C1 segment of cervical spinal cord (tissue), 14 donors: ENCODE results near the gene SORCS1.

Experiments
- DNase-seq, 14 donors: peaks; one replicate each; lab custom pipeline; 2025; lab: John Stamatoyannopoulos, UW

The SORCS1 gene

DNA sequence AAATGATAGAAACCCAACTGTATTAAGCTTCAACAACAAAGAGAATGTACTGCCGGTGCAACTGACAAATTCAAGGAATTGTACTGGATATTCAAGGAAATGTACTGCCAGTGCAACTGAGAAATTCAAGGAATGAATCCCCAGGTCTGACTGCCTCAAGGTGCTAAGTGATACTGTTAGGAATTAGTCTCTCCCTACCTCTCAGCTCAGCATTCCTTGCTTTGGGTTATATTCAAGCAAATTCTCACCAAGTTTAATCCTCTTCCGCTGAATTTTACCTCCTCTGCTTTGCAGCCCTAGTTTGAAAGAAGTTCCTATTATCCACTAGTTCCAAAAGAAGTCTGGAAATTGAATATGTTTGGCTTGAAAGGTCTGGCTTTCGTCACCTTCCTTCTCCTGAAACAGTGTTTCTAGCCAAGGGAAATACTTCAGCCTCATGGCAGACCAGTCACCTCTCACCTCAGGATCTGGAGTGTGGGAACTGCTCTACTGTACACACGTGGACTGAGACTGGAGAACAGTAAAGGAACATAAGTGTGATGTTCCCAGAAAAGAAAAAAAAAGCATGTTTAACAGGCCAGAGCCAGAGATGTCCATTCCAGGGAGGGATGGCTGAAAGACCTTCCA, 60.4 kb downstream of the SORCS1 start:
- DNase-seq = no peak

DNA sequence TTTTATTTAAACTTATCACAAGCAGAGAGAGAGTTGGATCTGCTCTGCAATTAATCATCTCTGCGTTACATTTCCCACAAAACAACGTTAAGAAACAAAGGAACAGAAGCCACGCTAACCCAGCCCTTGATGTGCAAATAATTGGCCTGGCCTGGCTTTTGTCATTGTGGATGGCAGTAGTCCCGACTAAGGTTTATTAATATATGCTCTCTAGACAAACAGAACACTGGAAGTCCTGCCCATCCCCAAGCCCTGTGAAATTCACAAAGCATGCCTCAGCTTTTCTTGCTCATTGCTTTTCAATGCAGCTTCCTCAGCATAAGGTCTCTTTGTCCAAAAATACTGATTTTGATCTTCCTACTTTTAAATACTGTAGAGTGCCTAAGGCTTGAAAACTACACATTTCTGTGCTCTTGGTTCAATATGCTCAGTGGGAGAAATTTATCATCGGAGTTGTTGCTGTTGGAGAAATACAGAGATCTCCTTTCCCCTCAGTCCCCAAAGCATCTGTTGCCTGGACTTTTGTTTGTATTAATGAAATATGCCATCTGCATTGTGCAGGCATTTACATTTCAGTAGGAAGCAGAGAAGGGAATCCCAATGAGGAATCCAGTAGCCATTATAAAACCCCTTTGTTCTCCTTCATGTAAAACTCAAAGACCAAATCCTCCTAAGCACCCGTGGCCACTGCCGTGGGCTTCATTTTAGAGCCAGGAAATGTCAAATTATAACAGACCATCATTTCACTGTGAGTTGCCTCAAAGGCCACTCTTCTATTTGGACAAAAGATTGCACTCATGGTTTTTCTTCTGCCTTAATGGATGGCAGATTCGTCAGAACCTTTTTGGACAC, 61.1 kb downstream of the SORCS1 start:
- no peak for DNase-seq

DNA sequence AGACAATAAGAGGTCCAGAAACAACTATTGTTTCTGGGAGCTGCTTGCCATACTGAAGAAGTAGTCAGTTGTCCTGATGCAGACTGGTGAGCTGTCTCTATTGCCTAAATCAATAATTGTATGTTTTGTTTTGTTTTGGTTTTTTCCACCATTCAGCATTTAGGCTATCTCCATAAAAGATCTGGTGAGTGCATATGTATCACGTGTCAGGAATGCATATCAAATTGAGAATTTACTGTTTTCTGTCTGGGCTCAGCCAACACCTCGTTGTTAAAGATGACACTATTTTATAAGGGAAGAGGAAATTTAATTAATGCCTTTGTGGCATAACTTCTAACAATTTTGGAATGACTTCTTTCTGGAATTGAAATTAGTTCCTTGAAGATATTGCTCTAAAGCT, 66.2 kb downstream of the SORCS1 start:
- no peak for DNase-seq

DNA sequence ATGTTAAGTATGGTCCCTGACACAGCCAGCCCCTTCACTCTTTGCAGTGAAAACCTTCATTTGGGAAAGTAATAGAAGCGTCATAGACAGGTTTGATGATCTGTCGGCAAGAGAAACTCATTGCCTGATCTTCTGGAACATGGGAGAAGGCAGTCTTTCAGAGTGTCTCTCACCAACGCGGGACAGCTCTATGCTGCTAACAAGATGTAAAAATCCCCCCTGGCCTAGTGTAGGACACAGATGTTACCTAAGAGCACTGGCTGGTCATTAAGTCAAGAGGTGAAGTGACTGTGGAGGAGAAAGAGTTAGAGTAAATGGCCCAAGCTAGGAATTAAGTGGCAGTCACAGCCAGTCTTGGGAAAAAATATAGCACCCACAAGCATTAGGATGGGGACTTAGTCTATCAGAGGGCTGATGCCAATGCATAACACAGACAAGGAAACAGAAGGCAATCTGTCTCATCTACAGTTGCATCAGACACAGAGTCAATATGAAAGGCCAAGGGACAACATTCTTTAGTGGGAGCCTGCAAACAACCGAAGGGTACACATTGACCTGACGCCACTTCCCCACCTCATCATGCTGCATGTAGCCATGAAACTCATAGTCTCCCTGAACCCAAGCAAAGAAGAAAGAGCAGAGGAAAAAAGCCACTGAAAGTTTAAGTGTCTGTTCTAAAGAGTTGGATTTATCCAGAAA, 69.5 kb downstream of the SORCS1 start:
- DNase-seq = no peak

DNA sequence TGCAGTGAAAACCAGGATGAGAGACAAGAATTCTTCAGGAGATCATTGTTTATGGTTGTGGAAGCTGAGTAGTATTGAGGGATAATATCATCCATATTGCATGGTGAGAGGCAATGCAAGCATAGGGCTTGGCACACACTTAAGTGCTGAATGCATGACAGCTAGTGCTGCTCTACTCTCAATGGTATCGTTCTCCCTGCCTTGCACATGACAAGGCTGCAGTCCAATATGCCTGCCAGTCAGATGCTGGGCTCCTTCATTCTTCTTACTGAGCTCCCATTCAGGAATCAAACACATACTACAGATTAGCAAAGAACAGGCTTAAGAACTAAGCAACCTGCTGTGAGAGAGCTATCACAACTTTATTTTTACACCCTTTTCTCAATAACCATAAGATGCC, 72.2 kb downstream of the SORCS1 start:
- no peak for DNase-seq

DNA sequence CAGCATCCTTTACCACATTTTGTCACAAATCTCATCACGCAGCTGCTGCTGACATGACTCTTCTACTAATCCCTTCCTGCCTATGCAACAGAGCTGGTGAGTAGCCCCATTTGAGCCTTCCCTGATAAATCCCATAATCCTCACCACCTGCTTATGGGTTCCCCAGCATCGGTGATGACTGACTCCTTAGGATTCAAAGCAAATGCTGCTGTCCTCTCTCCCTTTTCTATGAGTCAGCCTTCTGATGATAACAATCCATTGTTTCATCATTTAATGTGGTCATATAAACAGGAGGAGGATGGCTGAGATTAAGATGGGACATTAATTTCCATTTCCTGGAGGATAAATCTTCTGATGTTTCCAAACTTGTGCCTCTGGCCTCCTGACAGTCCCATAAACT, 73.4 kb downstream of the SORCS1 start:
- no peak for DNase-seq

DNA sequence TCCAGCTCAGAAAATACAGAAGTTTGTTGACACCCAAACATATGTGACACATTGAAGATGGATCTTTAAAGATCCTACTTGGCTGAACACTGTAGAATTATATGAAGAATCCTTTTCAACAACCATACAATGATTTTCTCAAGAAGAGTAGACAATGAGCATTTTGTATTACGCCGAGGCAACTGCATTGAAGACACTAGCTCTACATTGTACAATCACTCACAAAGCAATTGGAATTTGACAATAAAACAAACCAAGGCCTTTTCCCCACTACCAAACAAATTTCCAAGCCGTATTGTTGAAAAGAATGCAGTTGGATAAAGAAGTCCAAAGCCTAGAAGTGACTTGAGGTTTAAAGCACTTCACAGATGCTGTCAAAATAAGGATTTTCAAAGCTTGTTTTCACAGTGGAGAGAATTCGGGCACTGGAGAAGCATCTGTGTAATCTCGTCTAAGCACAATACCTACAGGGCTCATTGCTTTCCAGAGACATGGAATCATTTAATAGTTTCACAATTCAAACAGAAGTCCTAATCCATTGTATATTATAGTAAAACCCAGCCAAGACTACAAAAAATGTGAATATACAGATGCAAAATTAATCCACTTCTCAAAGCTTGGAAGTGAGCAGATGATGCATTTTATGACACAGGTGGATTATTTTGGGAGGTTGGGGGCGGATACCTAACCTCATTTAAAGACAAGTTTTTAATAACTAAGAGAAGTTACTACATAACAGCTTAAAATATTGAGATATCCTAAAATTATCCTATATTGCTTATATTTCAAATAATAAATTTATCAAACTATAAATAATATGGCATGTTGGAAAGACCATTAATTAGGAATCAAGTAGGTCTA, 78.6 kb downstream of the SORCS1 start:
- DNase-seq = no peak

DNA sequence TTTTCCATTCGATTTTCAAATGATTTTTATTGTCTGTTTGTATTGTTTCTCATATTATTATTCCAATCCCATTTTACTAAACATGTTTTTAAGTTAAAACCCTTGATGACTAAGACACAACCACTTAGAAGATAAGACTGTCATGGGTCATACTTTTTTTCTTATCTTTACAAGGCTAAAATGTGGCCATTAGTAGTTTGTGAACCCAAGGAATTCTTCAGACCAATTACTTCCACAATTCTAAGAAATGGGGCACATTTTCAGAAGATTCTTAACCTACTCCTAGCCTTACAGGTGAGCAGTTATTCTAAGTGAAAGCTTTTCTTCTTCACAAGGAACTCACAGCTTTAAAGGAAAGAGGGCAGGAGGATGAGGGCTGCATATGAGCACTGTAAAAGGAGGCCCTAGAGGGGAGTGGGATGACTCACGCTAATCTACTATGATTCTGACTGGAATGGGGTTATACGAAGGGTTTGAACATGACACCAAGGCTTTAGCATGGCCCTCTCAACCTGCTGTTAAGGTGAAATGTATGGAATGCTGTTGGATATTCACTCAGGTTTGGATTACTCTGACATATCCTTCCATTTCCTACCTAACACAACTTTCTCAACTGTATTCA, 81.0 kb downstream of the SORCS1 start:
- DNase-seq = no peak

DNA sequence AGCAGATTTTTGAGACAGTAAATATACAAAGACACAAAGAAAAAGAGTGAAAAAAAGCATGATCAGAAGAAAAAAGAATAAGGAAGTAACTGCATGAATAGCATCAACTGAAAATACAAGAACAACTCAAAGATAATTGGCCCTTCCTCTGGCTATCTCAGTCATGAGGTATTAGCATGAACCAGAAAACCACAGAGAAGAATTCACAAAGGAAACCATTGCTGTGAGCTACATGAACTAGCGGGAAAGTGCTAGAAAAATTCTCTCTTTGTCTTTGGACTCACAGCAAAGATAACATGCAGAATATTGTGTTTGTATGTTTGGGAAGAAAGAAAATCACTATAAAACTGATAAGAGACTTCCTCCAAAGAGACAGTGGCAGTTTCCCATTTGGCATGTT, 82.9 kb downstream of the SORCS1 start:
- no peak for DNase-seq

DNA sequence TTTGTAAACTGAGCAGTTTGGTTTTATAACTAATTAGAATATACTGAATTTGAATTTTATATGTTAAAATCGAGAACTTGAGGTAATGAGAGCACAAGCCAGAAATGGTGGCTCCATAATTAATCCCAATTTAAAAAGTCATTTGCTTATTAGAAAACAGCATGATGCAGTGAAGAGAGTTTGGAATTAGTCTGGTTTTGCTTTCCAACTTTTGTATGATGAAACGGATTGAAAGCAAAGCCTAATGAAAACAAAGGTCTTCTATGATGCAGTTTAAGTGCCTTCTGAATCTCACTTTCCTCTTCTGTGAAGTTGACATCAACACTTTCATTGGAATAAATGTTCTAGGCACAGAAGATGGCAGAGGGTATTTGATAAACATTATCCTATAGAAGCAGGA, 89.4 kb downstream of the SORCS1 start:
- no peak for DNase-seq

DNA sequence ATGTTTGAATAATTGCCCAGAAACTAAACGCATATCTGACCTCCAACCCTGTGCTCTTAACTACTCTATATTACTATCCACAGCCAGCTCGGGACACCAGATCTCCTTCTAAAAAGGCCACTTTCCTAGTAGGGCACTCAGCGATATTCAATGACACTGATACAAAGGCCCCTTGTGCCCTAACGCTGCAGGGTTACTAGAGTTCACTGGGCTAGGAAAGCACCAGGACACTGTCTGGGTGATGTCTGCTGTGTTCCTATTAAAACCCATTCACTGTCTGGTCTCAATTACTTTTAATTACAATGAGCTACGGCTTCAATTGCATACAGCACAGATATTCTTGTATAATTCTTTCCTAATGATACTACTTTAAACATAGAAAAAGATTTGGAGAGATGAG, 91.7 kb downstream of the SORCS1 start:
- peak in 1 of 14 donors; percentile 6 for DNase-seq

DNA sequence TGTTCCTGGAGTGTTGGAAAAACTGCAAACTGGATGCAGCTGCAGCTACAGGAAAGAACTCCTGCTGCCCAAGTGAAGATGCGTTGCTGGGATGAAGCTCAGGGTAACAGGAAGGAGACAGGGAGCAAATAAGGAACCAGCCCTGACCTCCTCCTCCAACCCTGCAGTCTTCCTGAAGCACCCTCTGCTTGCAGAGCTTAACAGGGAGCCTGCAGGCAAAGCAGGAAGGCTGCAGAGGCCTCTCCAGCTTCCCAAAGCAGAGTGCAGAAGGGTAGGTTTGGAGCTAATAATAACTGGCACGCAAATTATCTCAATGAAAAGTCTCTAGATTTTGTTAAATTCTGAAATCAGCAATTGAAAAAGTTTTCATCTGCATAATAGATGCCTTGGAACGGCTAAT, 92.5 kb downstream of the SORCS1 start:
- DNase-seq = no peak

DNA sequence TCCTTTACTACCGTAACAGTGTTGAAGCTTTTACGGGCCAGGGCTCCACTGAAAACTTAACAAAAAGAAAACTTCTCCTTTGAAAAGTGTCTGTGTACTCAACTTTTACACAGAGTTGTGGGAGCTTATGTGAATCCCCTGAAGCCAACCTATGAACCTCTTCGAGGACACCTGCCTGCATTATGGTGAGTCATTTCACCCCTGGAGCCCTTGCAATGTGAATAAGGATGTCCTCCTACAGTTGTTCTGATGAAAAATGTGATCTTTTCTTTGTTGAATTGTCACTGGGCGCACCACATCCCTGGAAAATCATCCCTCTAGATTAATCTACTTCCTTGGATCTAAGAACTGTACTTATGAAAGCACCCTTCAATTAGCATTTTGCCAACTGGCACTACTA, 93.2 kb downstream of the SORCS1 start:
- no peak for DNase-seq

DNA sequence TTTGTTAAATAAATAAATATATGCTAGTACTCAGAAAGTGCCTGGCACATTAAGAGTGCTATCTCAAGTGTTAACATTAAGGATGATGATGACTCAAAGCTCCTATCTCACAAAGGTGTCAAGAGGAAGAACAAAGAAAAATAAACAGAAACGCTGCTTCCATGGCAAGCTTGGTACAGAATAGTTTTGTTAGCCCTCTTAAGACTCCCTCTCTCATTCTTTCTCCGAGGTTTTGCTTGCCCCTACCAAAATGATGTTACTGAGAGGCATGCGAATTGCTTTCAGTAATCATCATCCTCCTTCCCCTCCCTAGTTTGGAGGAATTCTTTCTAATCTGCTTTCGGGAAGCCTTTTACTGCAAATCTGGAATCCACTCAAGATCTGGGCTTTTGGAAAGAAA, 96.7 kb downstream of the SORCS1 start:
- DNase-seq = no peak

DNA sequence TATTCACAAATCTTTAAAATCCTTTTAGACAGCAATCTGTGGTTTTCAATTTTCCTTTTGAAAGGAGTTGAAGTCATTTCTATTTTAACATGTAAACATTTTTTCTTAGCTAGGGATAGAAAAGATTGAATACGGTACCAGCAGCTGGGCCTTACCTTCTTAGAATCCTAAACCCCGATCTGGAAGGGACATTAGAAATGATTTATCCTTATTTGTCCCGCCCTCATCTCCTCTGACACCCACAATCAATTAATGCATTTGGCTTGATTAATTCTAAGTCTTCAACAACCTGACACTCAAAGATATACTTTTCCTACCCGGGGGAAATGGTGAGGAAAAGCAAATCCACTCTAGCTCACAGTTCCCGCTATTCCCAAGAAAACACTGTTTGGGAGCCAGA, 100.4 kb downstream of the SORCS1 start:
- DNase-seq = no peak

DNA sequence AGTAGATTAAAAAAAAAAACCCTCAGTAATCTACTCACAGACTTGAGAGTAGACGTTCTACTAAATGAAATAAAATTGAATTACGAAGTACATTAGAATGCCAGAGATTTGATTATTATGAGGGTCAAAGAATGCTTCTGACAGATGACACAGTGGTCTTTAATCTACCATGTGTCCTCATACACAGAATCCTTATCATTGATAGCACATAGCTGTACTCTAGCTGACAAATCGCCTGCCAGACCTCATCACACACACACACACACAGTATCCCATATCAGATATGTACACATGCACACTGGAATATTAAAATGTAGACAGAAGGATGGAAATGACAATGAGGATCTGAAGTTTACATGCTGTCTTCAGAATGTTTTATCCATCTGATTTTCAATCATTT, 104.6 kb downstream of the SORCS1 start:
- DNase-seq = no peak

DNA sequence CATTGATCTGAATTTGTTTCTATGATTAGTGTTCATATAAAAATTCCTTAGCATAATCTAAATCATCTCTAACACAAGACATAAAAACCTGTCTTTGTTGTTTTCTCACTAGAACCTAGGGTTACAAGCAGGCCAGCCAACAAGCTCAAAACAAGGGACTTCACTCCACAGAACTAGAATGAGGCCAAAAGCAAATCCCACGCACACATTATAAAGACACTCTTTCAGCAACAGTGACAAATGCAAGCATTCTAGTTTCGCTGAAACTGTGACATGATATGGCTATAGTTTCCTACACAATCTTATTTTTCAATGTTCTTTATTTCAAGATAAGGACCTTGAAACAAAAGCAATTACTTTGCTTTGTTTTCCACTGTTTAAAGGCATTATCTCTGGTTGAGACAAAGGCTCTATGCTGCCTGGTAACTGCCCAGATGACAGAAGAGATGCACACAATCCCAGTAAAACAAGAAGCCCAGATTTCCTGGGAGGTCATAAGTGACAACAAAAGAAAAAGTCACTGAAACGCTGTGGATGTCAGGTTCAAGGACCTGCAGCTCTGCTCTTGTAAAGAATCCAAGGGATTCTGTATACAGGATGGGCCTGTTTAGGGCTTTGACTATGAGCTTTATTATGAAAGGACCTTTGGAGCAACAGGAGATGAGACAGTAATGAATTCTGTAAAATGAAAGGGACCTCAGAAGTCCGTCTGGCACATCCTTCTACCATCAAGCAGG, 105.3 kb downstream of the SORCS1 start:
- DNase-seq = no peak

DNA sequence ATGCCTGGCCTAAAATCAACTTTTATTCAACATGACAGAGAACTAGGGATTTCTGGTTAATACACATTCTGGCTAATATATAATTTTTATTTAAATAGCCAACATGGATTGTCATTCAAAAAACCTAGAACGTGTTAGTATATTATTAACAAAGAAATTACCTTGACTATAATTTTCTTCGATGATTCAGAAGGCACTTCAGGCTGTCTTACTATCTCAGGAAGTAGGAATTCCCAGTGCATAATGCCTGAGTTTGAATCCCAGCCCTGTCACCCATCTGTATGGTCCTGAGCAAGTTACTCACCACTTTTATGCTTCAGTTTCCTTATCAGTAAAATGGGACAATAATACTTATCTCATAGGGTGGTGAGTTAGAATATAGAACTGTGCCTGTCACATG, 106.2 kb downstream of the SORCS1 start:
- no peak for DNase-seq

DNA sequence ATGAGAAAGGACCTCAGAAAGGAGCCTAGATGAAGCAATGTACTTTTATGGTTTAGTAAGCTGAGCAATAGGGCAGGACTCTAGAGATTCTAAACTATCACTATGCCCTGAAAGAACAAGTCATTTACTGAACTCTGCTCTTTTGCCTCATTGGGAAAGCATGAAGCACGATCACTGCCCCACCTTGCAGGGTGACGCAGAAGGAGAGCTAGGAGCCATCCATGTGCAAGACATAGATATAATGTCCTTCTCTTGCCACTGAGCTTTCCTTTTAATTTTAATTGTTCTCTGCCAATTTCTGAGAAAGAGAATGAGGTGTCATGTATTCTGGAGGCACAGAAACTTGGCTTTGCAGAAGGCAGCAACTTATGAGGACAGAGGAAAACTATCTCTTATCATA, 108.3 kb downstream of the SORCS1 start:
- no peak for DNase-seq

DNA sequence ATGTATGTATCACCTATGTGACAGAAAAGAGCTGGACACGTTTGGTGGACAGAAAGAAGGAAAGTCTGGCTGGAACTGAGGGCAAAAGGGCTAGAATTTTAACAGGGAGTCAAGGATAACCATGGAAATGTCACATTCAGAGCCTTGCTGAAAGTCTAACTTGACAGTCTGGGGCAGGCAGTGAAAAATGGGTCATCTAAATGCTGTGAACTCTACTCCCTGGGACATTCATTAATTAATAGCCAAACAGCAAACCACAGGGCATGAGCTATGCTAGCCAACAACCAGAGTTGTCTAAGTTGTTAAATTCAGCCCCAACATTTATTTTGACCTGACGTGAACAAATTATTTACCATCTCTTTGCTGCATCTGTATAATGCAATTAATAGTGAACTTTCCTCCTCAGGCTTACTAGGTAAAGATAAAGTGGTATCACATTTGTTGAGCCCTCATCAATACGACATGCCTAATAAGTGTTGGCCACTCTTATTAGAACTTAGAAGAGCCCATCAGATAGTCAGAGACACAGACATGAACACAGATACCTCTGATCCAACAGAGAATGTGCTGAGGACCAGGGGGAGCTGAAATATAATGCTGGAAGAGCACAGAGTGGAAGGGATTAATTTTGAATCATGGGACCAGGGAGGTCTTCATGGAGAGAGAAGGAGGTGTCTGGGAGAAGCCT, 109.9 kb downstream of the SORCS1 start:
- DNase-seq = no peak
